ENCODE data around the gene IQCN.

Gene IQCN

GRCh38 chr19:18264971-18265540 lies 9.2 kb downstream of the IQCN start:
- no peak for DNase-seq (ENCODE audit: low read depth in 3 of 3)

GRCh38 chr19:18264137-18264854 lies 10.0 kb downstream of the IQCN start:
- DNase-seq (ENCODE audit: low read depth in 3 of 3), result no peak

- DNase-seq (ENCODE audit: low read depth in 3 of 3), result no peak
Observed at GRCh38 chr19:18263324-18264136, 10.7 kb downstream of the IQCN start.

- no peak for DNase-seq (ENCODE audit: low read depth in 3 of 3)
Observed at GRCh38 chr19:18262917-18263316, 11.3 kb downstream of the IQCN start.

- no peak for DNase-seq (ENCODE audit: low read depth in 3 of 3)
Observed at GRCh38 chr19:18262144-18262543, 12.1 kb downstream of the IQCN start.

- DNase-seq (ENCODE audit: low read depth in 3 of 3), result no peak
Observed at GRCh38 chr19:18261474-18261873, 12.8 kb downstream of the IQCN start.

GRCh38 chr19:18259893-18260292 lies 14.4 kb downstream of the IQCN start:
- no peak for DNase-seq (ENCODE audit: low read depth in 3 of 3)

GRCh38 chr19:18257503-18258470 lies 16.5 kb downstream of the IQCN start:
- DNase-seq (ENCODE audit: low read depth in 3 of 3), result no peak

GRCh38 chr19:18254546-18255503 lies 19.4 kb downstream of the IQCN start:
- no peak for DNase-seq (ENCODE audit: low read depth in 3 of 3)

GRCh38 chr19:18253716-18254115 lies 20.5 kb downstream of the IQCN start:
- no peak for DNase-seq (ENCODE audit: low read depth in 3 of 3)

GRCh38 chr19:18253130-18253529 lies 21.1 kb downstream of the IQCN start:
- no peak for DNase-seq (ENCODE audit: low read depth in 3 of 3)

- DNase-seq (ENCODE audit: low read depth in 3 of 3), result no peak
Observed at GRCh38 chr19:18252370-18252717, 21.9 kb downstream of the IQCN start.

GRCh38 chr19:18251587-18252369 lies 22.5 kb downstream of the IQCN start:
- peak; percentile 44 to 71 (median 70) for DNase-seq (ENCODE audit: low read depth in 3 of 3)

- no peak for DNase-seq (ENCODE audit: low read depth in 3 of 3)
Observed at GRCh38 chr19:18249834-18250233, 24.4 kb downstream of the IQCN start.

GRCh38 chr19:18245297-18245696 lies 29.0 kb downstream of the IQCN start:
- DNase-seq (ENCODE audit: low read depth in 3 of 3), result no peak

GRCh38 chr19:18239303-18239702 lies 34.9 kb downstream of the IQCN start:
- no peak for DNase-seq (ENCODE audit: low read depth in 3 of 3)

GRCh38 chr19:18234194-18234593 lies 40.1 kb downstream of the IQCN start:
- DNase-seq (ENCODE audit: low read depth in 3 of 3), result no peak

- DNase-seq (ENCODE audit: low read depth in 3 of 3), result peak in 2 of 3 donors; percentile 15 to 37
Observed at GRCh38 chr19:18233224-18233825, 40.9 kb downstream of the IQCN start.

- no peak for DNase-seq (ENCODE audit: low read depth in 3 of 3)
Observed at GRCh38 chr19:18232540-18233223, 41.6 kb downstream of the IQCN start.

Data from stimulated activated CD4-positive, alpha-beta T cell treated with anti-CD3 and anti-CD28 coated beads, TNF-alpha, amount 100 ng/mL, for 48 hours (primary cell).